ENCODE results near the gene SLC25A21.

The SLC25A21 gene

DNA sequence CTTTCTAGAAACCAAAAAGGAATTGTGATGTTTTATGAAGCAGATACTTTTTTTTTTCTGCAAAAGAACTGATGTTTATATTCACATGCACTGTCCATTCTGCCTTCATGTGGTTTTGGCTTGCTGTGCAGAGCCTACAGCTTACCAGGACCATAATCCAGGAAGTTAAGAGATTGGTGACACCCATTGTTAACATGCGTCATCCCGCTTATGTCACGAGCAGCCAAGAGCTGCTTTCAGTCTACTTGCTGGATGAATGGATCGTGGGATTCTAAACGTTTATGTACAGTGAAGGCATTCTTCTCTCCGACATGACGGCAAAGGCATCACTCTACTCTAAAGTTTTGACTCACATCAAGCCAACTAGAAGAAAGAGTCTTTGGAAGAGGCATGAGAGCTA lies 434.1 kb downstream of the SLC25A21 start:
- Histone ChIP-seq H3K27me3 (ENCODE audit: insufficient read depth, low read length) (no peaks in the 10 kb centered on the region), H3K14ac (ENCODE audit: low read length) (no peak overlapping the region), H3K79me1 (ENCODE audit: low read length) (no peaks in the 10 kb centered on the region), H3K4ac (ENCODE audit: low read depth, low read length) (no peak overlapping the region), H4K12ac (ENCODE audit: low read depth, low read length) (no peak overlapping the region), H2AK5ac (ENCODE audit: low read length) (no peak overlapping the region), H2BK120ac (ENCODE audit: insufficient read depth, low read length, poor library complexity) (no peak overlapping the region), H3K27ac (ENCODE audit: low read depth, low read length) (no peak overlapping the region), H3K23ac (ENCODE audit: low read length) (no peak overlapping the region), H3K9me3 (ENCODE audit: insufficient read depth, low read depth, low read length) (no peaks in the 10 kb centered on the region), H4K91ac (ENCODE audit: low read depth, low read length) (no peak overlapping the region), H2AFZ (ENCODE audit: insufficient read depth, low read length, poor library complexity) (no peak overlapping the region), H3K79me2 (ENCODE audit: control insufficient read depth, insufficient read depth, low read length, poor library complexity) (no peaks in the 10 kb centered on the region), H2BK5ac (ENCODE audit: low read depth, low read length, poor library complexity) (no peak overlapping the region), H2BK12ac (ENCODE audit: low read length) (no peak overlapping the region), H3K9ac (ENCODE audit: low read length) (no peak overlapping the region), H3K4me1 (ENCODE audit: control insufficient read depth in 1 of 2, insufficient read depth in 2 of 2, low read length in 2 of 2) (no peaks in the 10 kb centered on the region), H4K8ac (ENCODE audit: low read depth, low read length) (no peak overlapping the region), H3K4me3 (ENCODE audit: low read depth, low read length) (no peak overlapping the region), H3K36me3 (ENCODE audit: control insufficient read depth in 1 of 2, insufficient read depth in 2 of 2, low read length in 2 of 2) (no peaks in the 10 kb centered on the region), H3K4me2 (ENCODE audit: low read length) (no peak overlapping the region), H3K18ac (ENCODE audit: low read length) (no peak overlapping the region)
- no peak for DNase-seq
- no CpG with 5 or more reads among the region's 7 CpGs for WGBS (ENCODE audit: extremely low coverage, insufficient coverage, insufficient read length)

GRCh38 chr14:36726128-36726527 lies 446.3 kb downstream of the SLC25A21 start:
- Histone ChIP-seq H3K4me3 (ENCODE audit: low read depth, low read length) (no peak overlapping the region), H3K27ac (ENCODE audit: low read depth, low read length) (no peak overlapping the region), H3K79me1 (ENCODE audit: low read length) (no peaks in the 10 kb centered on the region), H4K12ac (ENCODE audit: low read depth, low read length) (no peak overlapping the region), H3K18ac (ENCODE audit: low read length) (no peak overlapping the region), H3K79me2 (ENCODE audit: control insufficient read depth, insufficient read depth, low read length, poor library complexity) (no peaks in the 10 kb centered on the region), H2AFZ (ENCODE audit: insufficient read depth, low read length, poor library complexity) (no peak overlapping the region), H2BK120ac (ENCODE audit: insufficient read depth, low read length, poor library complexity) (no peak overlapping the region), H3K4me2 (ENCODE audit: low read length) (no peak overlapping the region), H4K8ac (ENCODE audit: low read depth, low read length) (no peak overlapping the region), H3K9me3 (ENCODE audit: insufficient read depth, low read depth, low read length) (no peaks in the 10 kb centered on the region), H2BK12ac (ENCODE audit: low read length) (no peak overlapping the region), H3K27me3 (ENCODE audit: insufficient read depth, low read length) (no peaks in the 10 kb centered on the region), H4K91ac (ENCODE audit: low read depth, low read length) (no peak overlapping the region), H3K9ac (ENCODE audit: low read length) (no peak overlapping the region), H3K14ac (ENCODE audit: low read length) (no peak overlapping the region), H3K4ac (ENCODE audit: low read depth, low read length) (no peak overlapping the region), H2BK5ac (ENCODE audit: low read depth, low read length, poor library complexity) (no peak overlapping the region), H3K4me1 (ENCODE audit: control insufficient read depth in 1 of 2, insufficient read depth in 2 of 2, low read length in 2 of 2) (peaks cover 4 to 5% of the 10 kb centered on the region in 2 experiments), H3K36me3 (ENCODE audit: control insufficient read depth in 1 of 2, insufficient read depth in 2 of 2, low read length in 2 of 2) (no peaks in the 10 kb centered on the region), H3K23ac (ENCODE audit: low read length) (no peak overlapping the region), H2AK5ac (ENCODE audit: low read length) (no peak overlapping the region)
- WGBS (ENCODE audit: extremely low coverage, insufficient coverage, insufficient read length) = no CpG with 5 or more reads among the region's 3 CpGs
- DNase-seq = no peak

- H2BK12ac ChIP-seq (ENCODE audit: low read length) = no peak overlapping the region
- H2BK5ac ChIP-seq (ENCODE audit: low read depth, low read length, poor library complexity) = no peak overlapping the region
- H3K9ac ChIP-seq (ENCODE audit: low read length) = no peak overlapping the region
- H3K4ac ChIP-seq (ENCODE audit: low read depth, low read length) = no peak overlapping the region
- H4K8ac ChIP-seq (ENCODE audit: low read depth, low read length) = no peak overlapping the region
- H2AK5ac ChIP-seq (ENCODE audit: low read length) = no peak overlapping the region
- H3K9me3 ChIP-seq (ENCODE audit: insufficient read depth, low read depth, low read length) = no peaks in the 10 kb centered on the region
- no peak overlapping the region for H3K4me3 ChIP-seq (ENCODE audit: low read depth, low read length)
- H4K12ac ChIP-seq (ENCODE audit: low read depth, low read length) = no peak overlapping the region
- DNase-seq = no peak
- H3K18ac ChIP-seq (ENCODE audit: low read length) = no peak overlapping the region
- H3K27me3 ChIP-seq (ENCODE audit: insufficient read depth, low read length) = no peaks in the 10 kb centered on the region
- H3K79me1 ChIP-seq (ENCODE audit: low read length) = no peaks in the 10 kb centered on the region
- no peak overlapping the region for H3K23ac ChIP-seq (ENCODE audit: low read length)
- no peak overlapping the region for H3K4me2 ChIP-seq (ENCODE audit: low read length)
- no peak overlapping the region for H2AFZ ChIP-seq (ENCODE audit: insufficient read depth, low read length, poor library complexity)
- H2BK120ac ChIP-seq (ENCODE audit: insufficient read depth, low read length, poor library complexity) = no peak overlapping the region
- no peaks in the 10 kb centered on the region for H3K36me3 ChIP-seq (ENCODE audit: control insufficient read depth in 1 of 2, insufficient read depth in 2 of 2, low read length in 2 of 2)
- H3K4me1 ChIP-seq (ENCODE audit: control insufficient read depth in 1 of 2, insufficient read depth in 2 of 2, low read length in 2 of 2) = peaks cover 4 to 5% of the 10 kb centered on the region in 2 experiments
- no peak overlapping the region for H3K14ac ChIP-seq (ENCODE audit: low read length)
- H4K91ac ChIP-seq (ENCODE audit: low read depth, low read length) = no peak overlapping the region
- no peak overlapping the region for H3K27ac ChIP-seq (ENCODE audit: low read depth, low read length)
- no peaks in the 10 kb centered on the region for H3K79me2 ChIP-seq (ENCODE audit: control insufficient read depth, insufficient read depth, low read length, poor library complexity)
Observed at GRCh38 chr14:36724162-36724561, 448.2 kb downstream of the SLC25A21 start.

- no peak overlapping the region for H3K14ac ChIP-seq (ENCODE audit: low read length)
Observed at GRCh38 chr14:36723530-36723929, 448.9 kb downstream of the SLC25A21 start.

More at GRCh38 chr14:36723530-36723929, 448.9 kb downstream of the SLC25A21 start:
- H3K18ac ChIP-seq (ENCODE audit: low read length) = no peak overlapping the region
- no peaks in the 10 kb centered on the region for H3K36me3 ChIP-seq (ENCODE audit: control insufficient read depth in 1 of 2, insufficient read depth in 2 of 2, low read length in 2 of 2)
- H2BK120ac ChIP-seq (ENCODE audit: insufficient read depth, low read length, poor library complexity) = no peak overlapping the region
- no peak overlapping the region for H4K91ac ChIP-seq (ENCODE audit: low read depth, low read length)
- H3K4me3 ChIP-seq (ENCODE audit: low read depth, low read length) = no peak overlapping the region
- H3K23ac ChIP-seq (ENCODE audit: low read length) = no peak overlapping the region
- no peaks in the 10 kb centered on the region for H3K27me3 ChIP-seq (ENCODE audit: insufficient read depth, low read length)
- no peak overlapping the region for H2AK5ac ChIP-seq (ENCODE audit: low read length)
- H4K8ac ChIP-seq (ENCODE audit: low read depth, low read length) = no peak overlapping the region
- peaks cover 4 to 5% of the 10 kb centered on the region in 2 experiments for H3K4me1 ChIP-seq (ENCODE audit: control insufficient read depth in 1 of 2, insufficient read depth in 2 of 2, low read length in 2 of 2)
- H3K4ac ChIP-seq (ENCODE audit: low read depth, low read length) = no peak overlapping the region
- H3K27ac ChIP-seq (ENCODE audit: low read depth, low read length) = no peak overlapping the region
- H3K79me1 ChIP-seq (ENCODE audit: low read length) = no peaks in the 10 kb centered on the region
- DNase-seq = no peak
- no CpG with 5 or more reads among the region's 2 CpGs for WGBS (ENCODE audit: extremely low coverage, insufficient coverage, insufficient read length)
- no peak overlapping the region for H3K4me2 ChIP-seq (ENCODE audit: low read length)
- H3K79me2 ChIP-seq (ENCODE audit: control insufficient read depth, insufficient read depth, low read length, poor library complexity) = no peaks in the 10 kb centered on the region
- no peak overlapping the region for H2AFZ ChIP-seq (ENCODE audit: insufficient read depth, low read length, poor library complexity)
- H3K9me3 ChIP-seq (ENCODE audit: insufficient read depth, low read depth, low read length) = no peaks in the 10 kb centered on the region
- no peak overlapping the region for H2BK12ac ChIP-seq (ENCODE audit: low read length)
- no peak overlapping the region for H2BK5ac ChIP-seq (ENCODE audit: low read depth, low read length, poor library complexity)
- H3K9ac ChIP-seq (ENCODE audit: low read length) = no peak overlapping the region
- H4K12ac ChIP-seq (ENCODE audit: low read depth, low read length) = no peak overlapping the region
